Stimulated activated CD8-positive, alpha-beta memory T cell treated with anti-CD3 and anti-CD28 coated beads, Interleukin-12 subunit alpha, Interleukin-12 subunit beta, amount 100 ng/mL, for 24 hours (primary cell): ENCODE results near the gene FAM163B.
"Not testable (repeated sequence)": the region's sequence is repeated elsewhere in the genome, so short reads cannot be mapped to it uniquely, and the experiment has no call there.

Experiments
- DNase-seq: peaks from one replicate; pipeline ENCODE4 v3.0.0-alpha.2; 2020; ENCODE audit errors: extremely low read depth

FAM163B gene

GRCh38 chr9:133639613-133640012 is 30.4 kb upstream of the FAM163B start:
- no peak for DNase-seq

- no peak for DNase-seq
Observed at GRCh38 chr9:133638711-133639110, 29.5 kb upstream of the FAM163B start.

GRCh38 chr9:133638076-133638475 is 28.9 kb upstream of the FAM163B start:
- no peak for DNase-seq

GRCh38 chr9:133637451-133638055 is 28.4 kb upstream of the FAM163B start:
- DNase-seq: no peak

DNA sequence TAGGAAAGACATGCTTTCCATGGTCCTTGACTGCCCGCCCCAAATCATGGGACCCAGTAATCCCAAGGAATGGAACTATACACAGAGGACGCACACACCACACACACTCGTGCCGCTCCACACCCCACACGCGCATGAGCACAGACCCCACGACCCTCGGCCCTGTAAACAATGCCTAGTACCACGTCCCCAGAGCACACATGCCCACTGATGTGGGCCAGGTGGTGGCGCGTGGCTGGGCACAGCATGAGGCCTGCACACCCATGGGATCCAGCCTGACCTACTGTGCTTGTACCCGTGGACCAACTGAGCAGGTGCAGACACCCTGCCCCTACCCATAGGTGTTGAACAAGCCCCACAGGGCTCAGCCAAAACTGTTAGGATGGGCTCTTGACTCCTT is 27.7 kb upstream of the FAM163B start:
- no peak for DNase-seq

DNA sequence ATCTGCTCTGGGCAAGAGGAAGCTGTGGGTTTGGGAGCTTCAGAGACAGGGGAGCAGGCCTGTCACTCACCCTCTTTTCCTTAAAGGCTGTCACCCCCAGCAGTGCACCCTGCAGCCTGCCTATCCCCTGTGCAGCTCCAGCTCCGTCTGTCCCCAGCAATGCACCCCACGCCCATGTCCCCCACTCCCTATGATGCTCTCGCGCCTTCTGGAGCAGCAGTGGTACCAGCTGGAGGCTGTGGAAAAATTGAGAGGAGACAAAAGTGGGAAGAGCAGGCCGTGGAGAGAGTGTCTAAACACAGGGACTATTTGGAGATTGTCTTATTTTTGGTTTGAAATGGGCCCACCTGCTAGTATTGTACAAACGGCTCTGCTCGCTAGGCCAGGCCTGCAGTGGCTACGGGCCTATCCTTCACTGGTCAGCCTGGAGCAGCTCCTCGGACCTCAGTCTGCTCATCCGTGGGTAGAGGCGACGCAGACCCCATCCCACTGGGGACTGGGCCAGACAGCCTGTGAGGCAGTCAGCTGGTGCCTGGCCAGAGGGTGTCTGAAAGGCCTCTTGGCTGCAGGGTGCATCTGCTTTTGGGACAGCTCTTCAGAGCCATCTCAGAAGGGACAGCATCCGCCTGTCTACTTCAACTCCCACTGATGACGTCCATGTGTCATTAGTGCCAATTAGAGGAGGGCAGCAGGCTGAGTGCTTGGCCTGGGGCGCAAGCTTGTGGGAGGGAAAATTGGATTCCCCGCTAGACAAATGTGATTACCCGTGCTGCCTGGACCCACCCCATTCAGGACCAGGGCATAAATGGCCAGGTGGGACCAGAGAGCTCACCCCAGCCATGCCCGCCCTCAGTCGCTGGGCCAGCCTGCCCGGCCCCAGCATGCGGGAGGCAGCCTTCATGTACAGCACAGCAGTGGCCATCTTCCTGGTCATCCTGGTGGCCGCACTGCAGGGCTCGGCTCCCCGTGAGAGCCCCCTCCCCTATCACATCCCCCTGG is 26.6 kb upstream of the FAM163B start, which contains the start of gene DBH:
Gene DBH (plus strand): TSS at position 831 of the 999 bp plus-strand sequence. CDS start 9 bp downstream, at position 840.
- DNase-seq: no peak

GRCh38 chr9:133635098-133635497 is 25.9 kb upstream of the FAM163B start:
- no peak for DNase-seq

GRCh38 chr9:133634081-133634691 is 25.0 kb upstream of the FAM163B start:
- DNase-seq: no peak

- no peak for DNase-seq
Observed at GRCh38 chr9:133633681-133634080, 24.5 kb upstream of the FAM163B start.

DNA sequence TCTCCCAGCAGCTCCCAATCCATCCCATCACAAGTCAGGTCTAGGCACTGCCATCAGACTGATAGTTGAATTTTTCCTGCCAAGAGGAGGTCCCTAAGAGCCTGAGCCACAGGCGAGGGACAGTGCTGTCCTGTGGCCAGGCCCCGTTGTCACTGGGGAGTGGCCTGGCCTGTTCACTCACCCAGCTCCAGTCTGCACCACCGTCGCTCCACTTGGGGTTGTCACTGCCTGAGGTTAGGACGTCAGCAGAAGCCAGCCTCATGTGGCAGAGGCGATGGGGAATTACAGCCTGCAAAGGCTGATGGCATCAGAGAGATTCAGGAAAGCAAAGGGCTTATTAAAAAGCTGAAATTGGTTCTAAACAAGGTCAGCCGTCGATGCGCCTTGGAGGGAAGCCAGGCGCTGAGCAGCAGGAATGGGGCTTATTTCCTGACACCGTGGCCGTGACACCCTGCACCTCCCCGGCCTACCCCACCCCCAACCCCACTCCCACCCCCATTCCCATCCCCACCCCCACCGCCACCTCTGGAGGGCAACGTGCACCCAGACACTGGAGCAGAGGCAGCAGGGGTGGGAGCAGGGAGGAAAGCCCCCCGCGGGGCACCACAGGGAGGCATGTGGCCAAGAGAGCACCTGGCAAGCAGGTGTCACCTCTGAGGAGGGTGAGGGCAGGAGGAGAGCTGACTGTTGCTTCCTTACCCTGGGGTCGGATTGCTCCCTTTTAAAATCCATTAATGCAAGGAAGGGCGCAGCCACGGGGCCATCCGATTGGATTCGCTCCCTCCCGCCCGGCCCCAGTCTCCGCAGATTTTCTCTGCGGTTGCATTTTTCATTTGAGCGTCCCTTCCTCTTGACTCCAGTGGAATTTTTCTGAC is 23.9 kb upstream of the FAM163B start:
- DNase-seq: no peak

DNA sequence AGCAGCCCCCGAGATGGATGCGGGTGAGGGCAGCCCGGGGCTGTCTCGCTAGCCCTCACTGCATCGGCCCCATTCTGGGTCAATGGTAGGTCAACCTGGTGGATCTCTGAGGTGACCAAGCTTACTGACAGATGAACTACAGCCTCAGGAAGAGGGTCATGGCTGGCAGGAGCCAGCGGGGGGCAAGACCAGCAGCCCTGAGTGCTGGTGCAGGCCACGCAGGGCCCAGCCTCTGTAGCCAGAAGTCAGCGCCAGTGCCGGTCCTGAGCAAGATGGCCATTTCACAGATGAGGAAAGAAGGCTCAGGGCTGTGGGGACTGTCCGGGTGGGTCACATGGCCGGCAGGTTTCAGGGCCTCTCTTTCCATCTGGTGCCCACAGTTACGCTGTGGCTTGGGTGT is 21.9 kb upstream of the FAM163B start:
- no peak for DNase-seq

DNA sequence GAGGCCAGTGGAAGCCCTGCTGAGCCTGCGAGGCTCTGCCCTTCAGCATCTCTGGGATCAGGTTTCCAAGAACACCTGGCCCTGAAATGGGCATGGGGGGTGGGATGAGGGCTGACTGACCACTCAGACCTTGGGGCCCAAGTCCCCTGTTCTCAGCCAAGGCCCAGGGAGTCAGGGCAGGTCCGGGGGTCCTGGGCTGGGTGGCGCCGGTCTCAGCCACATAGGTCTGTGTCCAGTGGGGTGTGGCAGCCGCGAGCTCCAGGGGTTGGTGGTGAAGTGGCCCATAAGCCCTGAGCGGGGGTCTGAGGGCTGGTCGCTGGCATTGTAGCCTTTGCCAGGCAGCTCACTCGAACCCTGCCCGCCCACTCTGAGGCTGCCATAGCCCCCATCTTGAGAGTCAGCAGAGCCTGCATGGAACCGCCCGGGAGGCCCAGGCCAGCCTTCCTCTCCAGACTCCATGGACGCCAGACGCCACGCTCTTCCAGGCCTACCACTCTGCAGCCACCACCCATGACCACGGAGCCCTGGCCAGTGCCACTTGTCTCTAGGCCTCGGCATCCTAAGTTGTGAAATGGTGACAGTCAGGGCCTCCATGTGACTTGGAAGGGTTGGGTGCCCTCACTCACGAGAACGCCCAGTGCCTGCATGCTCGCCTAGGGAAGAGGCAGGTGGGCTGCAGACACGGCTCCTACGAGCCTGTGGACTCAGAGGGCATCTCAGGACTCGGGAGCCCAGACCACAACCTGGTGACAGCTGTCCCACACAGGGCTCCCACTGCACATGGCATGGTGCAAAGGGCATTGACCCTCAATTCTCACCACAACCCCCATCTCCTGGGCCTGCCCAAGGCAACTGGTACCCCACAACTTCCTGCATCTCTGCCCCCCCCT is 20.3 kb upstream of the FAM163B start:
- DNase-seq: no peak

GRCh38 chr9:133628766-133629165 is 19.6 kb upstream of the FAM163B start:
- no peak for DNase-seq

DNA sequence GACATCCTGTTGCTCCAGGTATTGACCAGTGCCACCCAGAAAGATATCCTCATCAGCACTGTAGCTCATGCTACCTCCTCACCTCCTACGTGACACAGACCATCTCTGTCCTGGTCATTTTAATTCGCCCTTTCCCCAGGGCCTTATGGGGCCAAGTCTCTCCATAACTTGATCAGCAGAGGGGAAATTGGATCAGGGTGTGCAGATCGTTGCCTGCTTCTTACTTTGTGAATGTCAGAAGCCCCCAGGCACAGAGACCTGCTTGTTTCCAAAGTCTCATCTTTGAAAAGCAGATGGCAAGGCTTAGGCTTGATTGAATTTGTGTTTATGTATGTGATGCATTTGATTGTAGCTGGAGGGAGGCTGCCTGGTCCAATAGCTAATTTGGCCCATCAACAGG is 18.2 kb upstream of the FAM163B start:
- DNase-seq: no peak

- DNase-seq: not testable (repeated sequence)
Observed at GRCh38 chr9:133626008-133626407, 16.8 kb upstream of the FAM163B start.

DNA sequence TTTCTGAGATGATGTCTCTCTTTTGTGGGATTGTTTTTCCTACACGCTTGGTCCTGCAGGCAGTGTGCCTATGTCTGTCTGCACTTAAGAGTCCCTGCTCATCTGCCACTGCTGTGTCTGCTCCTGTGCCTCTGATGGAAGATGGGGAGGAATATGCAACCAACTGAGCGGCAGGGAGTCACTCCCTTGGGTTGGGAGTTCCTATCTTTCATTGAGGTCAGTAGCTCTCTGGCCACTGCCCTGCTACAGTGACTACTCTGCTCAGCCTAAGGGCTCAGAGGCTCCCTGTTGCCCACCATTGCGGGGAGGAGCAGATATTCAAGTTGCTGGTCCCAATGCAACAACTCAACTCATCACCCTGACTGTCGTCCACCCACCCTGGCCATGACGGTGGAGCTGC is 13.4 kb upstream of the FAM163B start:
- no peak for DNase-seq

- no peak for DNase-seq
Observed at GRCh38 chr9:133621725-133622267, 12.6 kb upstream of the FAM163B start.

GRCh38 chr9:133619791-133620190 is 10.6 kb upstream of the FAM163B start:
- DNase-seq: no peak

DNA sequence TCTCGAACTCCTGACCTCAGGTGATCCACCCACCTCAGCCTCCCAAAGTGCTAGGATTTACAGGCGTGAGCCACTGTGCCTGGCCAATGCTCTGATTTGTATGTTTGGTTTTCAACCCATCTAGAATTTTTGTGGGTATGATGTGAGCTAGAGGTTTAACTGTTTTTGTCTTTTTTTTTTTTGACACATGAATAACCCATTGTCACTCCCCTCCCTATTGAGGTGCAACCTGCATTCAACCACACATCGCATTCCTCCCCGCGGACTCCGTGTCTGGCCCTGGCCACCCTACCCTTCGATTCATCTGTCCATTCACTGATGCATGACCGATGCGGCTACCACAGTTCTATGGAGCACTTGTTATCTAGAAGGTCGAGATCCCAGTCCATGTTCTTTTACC is 9.5 kb upstream of the FAM163B start:
- DNase-seq: no peak
